Karpas-422 (cell line): ENCODE measurements around the gene VPS25. TPM values are rescaled to one million over a fixed set of nuclear protein-coding genes. Genes with fewer than 3 reads are reported as not detected.

Experiments
- DNase-seq: peaks from one replicate; pipeline ENCODE4 v3.0.0-alpha.2; 2015
- H2AFZ ChIP-seq: fragments of 200-600 bp; sonication (generic); 2 replicates; pipeline ENCODE4 v1.6.1; 2014; ENCODE audit warnings: antibody characterized with exemption, low read length, mixed read lengths
- H3K27ac ChIP-seq: fragments of 200-600 bp; sonication (generic); 2 replicates; pipeline ENCODE4 v1.5.1; 2014; ENCODE audit warnings: mild to moderate bottlenecking, low read length, moderate library complexity
- H3K27me3 ChIP-seq: fragments of 200-600 bp; sonication (generic); 2 replicates; pipeline ENCODE4 v1.6.1; 2014; ENCODE audit warnings: low read length, mixed read lengths
- H3K36me3 ChIP-seq: fragments of 200-600 bp; sonication (generic); 2 replicates; pipeline ENCODE4 v1.6.1; 2014; ENCODE audit warnings: low read length, mixed read lengths; ENCODE audit not compliant: insufficient read depth
- H3K4me1 ChIP-seq: fragments of 200-600 bp; sonication (generic); 2 replicates; pipeline ENCODE4 v1.6.1; 2014; ENCODE audit warnings: mild to moderate bottlenecking, low read length, mixed read lengths
- H3K4me2 ChIP-seq: fragments of 200-600 bp; sonication (generic); 2 replicates; pipeline ENCODE4 v1.6.1; 2014; ENCODE audit warnings: low read length, low read depth, mild to moderate bottlenecking; ENCODE audit not compliant: poor library complexity, severe bottlenecking
- H3K4me3 ChIP-seq: fragments of 200-600 bp; sonication (generic); 2 replicates; pipeline ENCODE4 v1.5.1; 2014; ENCODE audit warnings: mild to moderate bottlenecking, antibody characterized with exemption, low read length, mixed read lengths
- H3K79me2 ChIP-seq: fragments of 200-600 bp; sonication (generic); 2 replicates; pipeline ENCODE4 v1.6.1; 2014; ENCODE audit warnings: mild to moderate bottlenecking, low read length, mixed read lengths
- H3K9ac ChIP-seq: fragments of 200-600 bp; sonication (generic); 2 replicates; pipeline ENCODE4 v1.6.0; 2014; ENCODE audit warnings: low read length
- H3K9me2 ChIP-seq: fragments of 200-600 bp; sonication (generic), shearing (Covaris generic); replicated peaks from 2 replicates; pipeline ENCODE4 v1.6.0; 2014; ENCODE audit warnings: mild to moderate bottlenecking, low read length, moderate library complexity; ENCODE audit not compliant: insufficient read depth
- H3K9me3 ChIP-seq: fragments of 300-700, 200-600 bp; sonication (generic); 2 replicates; pipeline ENCODE4 v1.6.1; 2014; ENCODE audit warnings: low read length, mixed read lengths
- H4K20me1 ChIP-seq: fragments of 200-600 bp; sonication (generic); 2 replicates; pipeline ENCODE4 v1.6.1; 2014; ENCODE audit warnings: mild to moderate bottlenecking, antibody characterized with exemption, low read length, low read depth; ENCODE audit not compliant: insufficient read depth
- total RNA-seq: library from RNA; depleted of rRNA; stranded (reverse); fragments of >200 nt; shearing (Covaris generic); gene quantifications from 2 replicates; pipeline ENCODE4 v1.2.3, GENCODE V29; 2014; ENCODE audit warnings: low replicate concordance

VPS25 gene
- total RNA-seq, 1 experiment from 2014 or later: 43.9 TPM

DNA sequence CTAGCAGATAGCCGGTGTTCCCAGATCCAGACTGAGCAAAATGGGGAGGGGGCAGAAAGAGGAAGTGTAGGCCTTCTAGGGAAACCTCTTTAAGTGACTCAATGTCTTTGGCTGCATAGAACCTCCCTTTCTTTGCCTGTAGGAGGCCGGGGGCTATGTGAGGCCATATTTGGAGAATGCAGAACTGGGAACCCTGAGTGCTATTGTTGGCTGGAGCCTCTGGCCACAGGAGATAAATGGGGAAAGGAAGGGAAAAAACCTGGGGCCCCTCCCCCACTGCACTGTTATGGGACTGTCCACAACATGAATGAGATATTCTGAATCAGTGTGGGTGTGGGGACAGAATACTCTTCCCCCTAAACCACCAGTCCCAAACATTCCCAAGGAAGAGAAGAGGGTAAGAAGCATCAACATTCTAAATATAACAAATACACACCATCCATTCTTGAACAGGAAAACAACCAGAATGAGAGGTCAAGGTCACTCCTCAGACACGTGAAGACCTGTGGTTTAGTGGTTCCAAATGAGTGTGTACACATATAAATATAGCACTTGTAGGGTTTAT lies 2.4 kb downstream of the VPS25 start:
- Histone ChIP-seq H3K79me2 (peaks cover 18% of the 10 kb centered on the region), H3K9me3 (no peaks in the 10 kb centered on the region), H3K4me3 (no peak overlapping the region), H4K20me1 (no peaks in the 10 kb centered on the region), H3K27me3 (no peaks in the 10 kb centered on the region), H3K4me2 (no peak overlapping the region), H3K4me1 (peaks cover 14% of the 10 kb centered on the region), H3K27ac (no peak overlapping the region), H3K9ac (no peak overlapping the region), H2AFZ (no peak overlapping the region), H3K9me2 (no peaks in the 10 kb centered on the region), H3K36me3 (peaks cover 12% of the 10 kb centered on the region; the same call in 1 of the 2 replicates)
- no peak for DNase-seq

DNA sequence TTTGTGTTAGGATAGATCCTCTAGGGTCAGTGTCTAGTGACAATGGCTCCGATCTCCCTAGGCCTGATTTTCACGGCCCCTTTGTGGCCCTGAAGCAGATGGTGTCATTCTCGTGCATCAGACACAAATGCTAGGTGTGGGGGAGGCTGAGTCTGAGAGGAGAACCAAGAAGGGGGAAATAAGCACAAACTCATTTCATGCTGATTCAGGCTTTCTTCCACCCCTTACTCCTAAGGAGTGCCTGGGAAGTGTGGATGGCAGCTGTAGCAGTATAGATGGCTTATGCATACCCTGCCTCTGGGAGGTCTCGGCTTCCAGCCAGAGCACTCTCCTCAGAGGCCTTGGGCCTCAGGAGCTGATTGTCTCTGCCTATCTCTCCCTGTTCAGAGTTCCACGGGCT lies 5.3 kb downstream of the VPS25 start:
- no peaks in the 10 kb centered on the region for H3K9me2 ChIP-seq
- H3K36me3 ChIP-seq: peaks cover 12% of the 10 kb centered on the region; the same call in 1 of the 2 replicates
- H3K9ac ChIP-seq: no peak overlapping the region
- H2AFZ ChIP-seq: no peak overlapping the region
- peaks cover 9% of the 10 kb centered on the region for H3K4me1 ChIP-seq
- H3K79me2 ChIP-seq: peaks cover 17% of the 10 kb centered on the region
- H3K4me2 ChIP-seq: no peak overlapping the region
- no peak overlapping the region for H3K4me3 ChIP-seq
- H3K9me3 ChIP-seq: no peaks in the 10 kb centered on the region
- no peak for DNase-seq
- no peaks in the 10 kb centered on the region for H3K27me3 ChIP-seq
- no peaks in the 10 kb centered on the region for H4K20me1 ChIP-seq
- no peak overlapping the region for H3K27ac ChIP-seq

DNA sequence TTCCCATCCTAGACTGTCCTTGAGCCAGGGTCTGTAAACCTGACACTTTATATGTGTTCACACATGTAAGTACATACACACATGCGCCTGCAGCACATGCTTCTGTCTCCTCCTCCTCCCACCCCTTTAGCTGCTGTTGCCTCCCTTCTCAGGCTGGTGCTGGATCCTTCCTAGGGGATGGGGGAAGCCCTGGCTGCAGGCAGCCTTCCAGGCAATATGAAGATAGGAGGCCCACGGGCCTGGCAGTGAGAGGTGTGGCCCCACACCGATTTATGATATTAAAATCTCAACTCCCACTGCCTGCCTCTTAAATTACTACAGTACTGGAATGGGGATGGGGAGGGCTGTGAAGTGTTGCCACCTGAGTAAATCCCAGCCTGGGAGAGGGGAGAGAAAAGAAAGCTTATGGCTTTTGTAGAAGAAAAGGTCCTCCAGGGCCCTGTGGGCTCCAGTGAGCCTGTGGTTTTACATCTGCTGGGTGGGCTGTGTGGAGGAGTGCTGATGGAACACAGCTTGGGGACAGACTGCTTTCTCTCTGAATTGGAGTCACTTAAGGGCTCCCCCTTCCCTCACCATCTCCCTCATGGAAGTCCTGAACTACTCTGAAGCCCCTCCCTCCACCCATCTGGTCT lies 6.2 kb downstream of the VPS25 start:
- peaks cover 3% of the 10 kb centered on the region for H3K4me1 ChIP-seq
- H2AFZ ChIP-seq: no peak overlapping the region
- no peaks in the 10 kb centered on the region for H4K20me1 ChIP-seq
- H3K27ac ChIP-seq: no peak overlapping the region
- DNase-seq: no peak
- no peak overlapping the region for H3K9ac ChIP-seq
- no peak overlapping the region for H3K4me2 ChIP-seq
- peaks cover 9% of the 10 kb centered on the region for H3K79me2 ChIP-seq
- H3K27me3 ChIP-seq: no peaks in the 10 kb centered on the region
- H3K4me3 ChIP-seq: no peak overlapping the region
- H3K9me2 ChIP-seq: no peaks in the 10 kb centered on the region
- peaks cover 12% of the 10 kb centered on the region; the same call in 1 of the 2 replicates for H3K36me3 ChIP-seq
- no peaks in the 10 kb centered on the region for H3K9me3 ChIP-seq

DNA sequence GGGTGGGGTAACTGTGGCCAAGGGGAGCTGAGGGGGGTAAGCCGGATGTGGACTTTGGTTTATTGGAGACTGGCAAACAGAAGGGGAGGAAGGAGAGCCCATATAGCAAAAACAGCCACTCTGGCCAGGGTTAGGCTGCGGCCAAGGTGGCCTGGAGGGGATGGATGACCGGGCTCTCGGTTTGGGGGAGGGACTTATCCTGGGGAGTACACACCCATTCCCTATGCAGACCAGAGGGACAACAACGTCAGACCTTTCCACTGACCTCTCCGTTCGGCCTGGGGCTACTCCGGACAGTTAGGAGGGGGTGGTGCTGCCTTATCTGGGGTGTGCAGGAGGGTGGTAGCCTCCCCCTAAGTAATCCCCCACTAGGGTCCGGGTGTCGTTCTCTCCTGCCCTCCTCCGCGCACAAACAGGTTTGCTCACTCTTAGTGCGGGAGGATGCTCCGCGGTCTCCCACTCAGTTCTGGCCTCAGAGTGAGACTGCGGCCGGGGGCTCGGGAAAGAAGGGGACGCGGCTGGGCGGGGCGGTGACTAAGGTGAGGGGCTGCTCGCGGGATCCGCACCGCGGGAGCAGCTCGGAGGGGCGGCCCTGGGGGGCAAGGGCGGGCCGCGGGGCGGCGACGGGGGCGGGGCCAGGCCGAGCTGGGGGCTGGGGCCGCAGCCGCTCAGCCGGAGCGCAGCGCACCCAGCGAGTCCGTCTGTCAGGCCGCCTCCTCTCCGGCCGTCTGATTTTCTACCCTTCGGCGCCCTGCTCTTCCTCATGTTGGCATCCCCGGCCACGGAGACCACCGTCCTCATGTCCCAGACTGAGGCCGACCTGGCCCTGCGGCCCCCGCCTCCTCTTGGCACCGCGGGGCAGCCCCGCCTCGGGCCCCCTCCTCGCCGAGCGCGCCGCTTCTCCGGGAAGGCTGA lies 6.9 kb downstream of the VPS25 start, which contains the start of gene WNK4:
Gene WNK4 (plus strand): TSS at position 675 of the 915 bp plus-strand sequence. CDS start 89 bp downstream, at position 764.
- Histone ChIP-seq H3K4me1 (no peaks in the 10 kb centered on the region), H3K27ac (no peak within 1 kb of the TSS), H3K4me3 (no peak within 1 kb of the TSS), H3K4me2 (no peak within 1 kb of the TSS), H3K36me3 (peaks cover 9% of the 10 kb centered on the region; the same call in 1 of the 2 replicates), H3K79me2 (peaks cover 2% of the 10 kb centered on the region), H3K9me3 (no peaks in the 10 kb centered on the region), H4K20me1 (no peaks in the 10 kb centered on the region), H3K9ac (no peak within 1 kb of the TSS), H3K27me3 (no peaks in the 10 kb centered on the region), H3K9me2 (no peaks in the 10 kb centered on the region), H2AFZ (no peak within 1 kb of the TSS)
- no peak for DNase-seq

DNA sequence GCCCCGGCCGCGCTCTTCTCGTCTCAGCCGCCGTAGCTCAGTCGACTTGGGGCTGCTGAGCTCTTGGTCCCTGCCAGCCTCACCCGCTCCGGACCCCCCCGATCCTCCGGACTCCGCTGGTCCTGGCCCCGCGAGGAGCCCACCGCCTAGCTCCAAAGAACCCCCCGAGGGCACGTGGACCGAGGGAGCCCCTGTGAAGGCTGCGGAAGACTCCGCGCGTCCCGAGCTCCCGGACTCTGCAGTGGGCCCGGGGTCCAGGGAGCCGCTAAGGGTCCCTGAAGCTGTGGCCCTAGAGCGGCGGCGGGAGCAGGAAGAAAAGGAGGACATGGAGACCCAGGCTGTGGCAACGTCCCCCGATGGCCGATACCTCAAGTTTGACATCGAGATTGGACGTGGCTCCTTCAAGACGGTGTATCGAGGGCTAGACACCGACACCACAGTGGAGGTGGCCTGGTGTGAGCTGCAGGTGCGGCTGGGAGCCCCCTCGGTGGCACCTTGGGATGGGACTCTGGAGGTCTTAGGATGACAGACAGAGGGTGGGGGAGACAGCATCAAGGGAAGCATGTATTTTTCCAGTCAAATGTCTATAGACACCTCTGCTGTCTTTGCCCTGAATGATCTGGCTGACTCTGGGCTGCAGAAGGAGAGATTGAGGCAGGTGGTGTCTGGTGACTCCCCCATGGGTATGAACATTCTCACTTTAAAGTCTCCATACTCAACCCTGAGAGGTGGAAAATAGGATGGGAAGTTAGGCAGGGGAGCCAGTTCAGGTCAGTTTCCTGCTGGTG lies 7.8 kb downstream of the VPS25 start:
- H3K9ac ChIP-seq: no peak overlapping the region

DNA sequence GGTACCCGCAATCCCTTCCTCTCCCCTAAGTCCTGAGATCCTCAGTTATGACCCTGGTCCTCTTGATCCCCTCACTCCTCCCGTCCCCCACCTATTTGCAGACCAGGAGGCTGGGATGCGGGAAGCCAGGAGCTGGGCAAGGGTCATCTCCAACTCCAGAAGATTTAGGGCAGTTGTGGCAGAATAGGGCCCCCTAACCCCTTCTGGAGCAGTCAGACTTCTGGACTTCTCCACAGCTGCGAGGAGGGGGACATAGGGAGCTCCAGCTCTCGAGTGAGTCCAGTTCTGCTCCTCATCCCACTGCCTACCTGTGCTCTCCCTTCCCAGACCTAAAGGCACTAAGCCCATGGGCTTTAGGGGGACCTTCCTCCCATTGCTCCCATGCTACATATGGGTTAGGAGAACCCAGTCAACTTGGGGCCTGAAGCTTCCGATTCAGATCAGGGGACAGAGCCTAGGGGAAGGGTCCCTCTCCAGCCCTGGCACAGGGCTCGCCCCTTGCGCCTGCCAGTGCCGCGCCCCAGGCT lies 8.5 kb downstream of the VPS25 start:
- no peak overlapping the region for H3K9ac ChIP-seq
- H3K4me2 ChIP-seq: no peak overlapping the region
- H3K27me3 ChIP-seq: no peaks in the 10 kb centered on the region
- H3K9me2 ChIP-seq: no peaks in the 10 kb centered on the region
- H3K4me1 ChIP-seq: no peaks in the 10 kb centered on the region
- H3K4me3 ChIP-seq: no peak overlapping the region
- no peak for DNase-seq
- H2AFZ ChIP-seq: no peak overlapping the region
- no peak overlapping the region for H3K27ac ChIP-seq
- H3K79me2 ChIP-seq: no peaks in the 10 kb centered on the region
- no peaks in the 10 kb centered on the region for H3K36me3 ChIP-seq
- no peaks in the 10 kb centered on the region for H4K20me1 ChIP-seq
- H3K9me3 ChIP-seq: no peaks in the 10 kb centered on the region

More for the DNA sequence above, 7.8 kb downstream of the VPS25 start:
- H3K79me2 ChIP-seq: no peaks in the 10 kb centered on the region
- H2AFZ ChIP-seq: no peak overlapping the region
- no peaks in the 10 kb centered on the region for H3K9me2 ChIP-seq
- no peaks in the 10 kb centered on the region for H3K4me1 ChIP-seq
- no peak overlapping the region for H3K27ac ChIP-seq
- H4K20me1 ChIP-seq: no peaks in the 10 kb centered on the region
- H3K4me3 ChIP-seq: no peak overlapping the region
- H3K27me3 ChIP-seq: no peaks in the 10 kb centered on the region
- H3K9me3 ChIP-seq: no peaks in the 10 kb centered on the region
- H3K36me3 ChIP-seq: peaks cover under 1% of the 10 kb centered on the region; the same call in 1 of the 2 replicates
- H3K4me2 ChIP-seq: no peak overlapping the region
- no peak for DNase-seq

DNA sequence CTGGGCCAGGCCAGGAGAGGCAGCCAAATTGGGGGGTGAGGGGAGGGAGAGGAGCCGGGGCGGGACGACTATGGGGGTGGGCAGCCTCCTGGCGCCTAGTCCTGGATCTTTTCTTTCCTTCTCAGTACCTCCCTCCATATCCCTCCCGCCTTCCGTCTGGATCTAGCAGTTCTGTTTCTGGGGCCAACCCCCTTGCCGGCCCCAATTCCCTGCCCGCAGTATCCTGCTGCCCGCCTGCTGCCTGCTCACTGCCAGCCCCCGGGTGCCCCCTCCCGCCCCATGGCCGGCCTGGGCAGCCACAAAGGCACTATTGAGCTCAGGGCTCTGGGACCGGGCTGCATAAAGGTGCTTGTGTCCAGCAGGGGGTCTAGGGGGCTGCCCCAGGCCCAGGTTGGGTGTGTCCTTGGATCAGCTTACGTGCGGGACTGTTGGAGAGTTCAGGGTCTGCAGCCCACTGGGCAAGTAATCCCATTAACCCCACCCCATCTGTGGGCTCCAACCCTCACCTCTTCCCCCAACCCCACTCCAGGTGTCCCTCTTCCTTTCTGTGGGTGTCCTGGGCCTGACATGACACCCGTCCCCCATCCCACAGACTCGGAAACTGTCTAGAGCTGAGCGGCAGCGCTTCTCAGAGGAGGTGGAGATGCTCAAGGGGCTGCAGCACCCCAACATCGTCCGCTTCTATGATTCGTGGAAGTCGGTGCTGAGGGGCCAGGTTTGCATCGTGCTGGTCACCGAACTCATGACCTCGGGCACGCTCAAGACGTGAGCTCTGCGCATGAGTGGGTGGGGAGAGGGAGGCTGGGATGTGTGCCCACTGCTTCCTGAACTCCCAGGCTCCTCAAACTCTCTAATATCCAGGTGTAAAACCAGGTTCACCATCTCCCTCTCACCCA lies 9.2 kb downstream of the VPS25 start:
- no peak for DNase-seq
- Histone ChIP-seq H3K4me2 (no peak overlapping the region), H3K4me3 (no peak overlapping the region), H4K20me1 (no peaks in the 10 kb centered on the region), H3K27me3 (no peaks in the 10 kb centered on the region), H2AFZ (no peak overlapping the region), H3K4me1 (no peaks in the 10 kb centered on the region), H3K36me3 (no peaks in the 10 kb centered on the region), H3K79me2 (no peaks in the 10 kb centered on the region), H3K9ac (no peak overlapping the region), H3K9me3 (no peaks in the 10 kb centered on the region), H3K27ac (no peak overlapping the region), H3K9me2 (no peaks in the 10 kb centered on the region)
